Large intestine (tissue), 3 donors: ENCODE data around the gene ITPK1. TPM values are rescaled to one million over a fixed set of nuclear protein-coding genes. Genes with fewer than 3 reads are reported as not detected.

ENCODE experiments used
- DNase-seq, 2 donors: peaks; one replicate each; pipeline versions ENCODE4 v3.0.0 to v3.0.0-alpha.2; 2013
- H3K27ac ChIP-seq: one replicate; pipeline ENCODE4 v1.5.1; 2013; ENCODE audit warnings: low read length
- H3K27me3 ChIP-seq: 2 replicates; pipeline ENCODE4 v1.6.1; 2013; ENCODE audit warnings: low read length; ENCODE audit not compliant: control insufficient read depth, insufficient read depth
- H3K36me3 ChIP-seq: 2 replicates; pipeline ENCODE4 v1.6.1; 2013; ENCODE audit warnings: low read length; ENCODE audit not compliant: control insufficient read depth, insufficient read depth
- H3K4me1 ChIP-seq: one replicate; pipeline ENCODE4 v1.6.1; 2013; ENCODE audit warnings: low read length; ENCODE audit not compliant: control insufficient read depth, insufficient read depth
- H3K4me3 ChIP-seq: one replicate; pipeline ENCODE4 v1.5.1; 2013; ENCODE audit warnings: low read length
- H3K9me3 ChIP-seq: one replicate; pipeline ENCODE4 v1.6.1; 2013; ENCODE audit warnings: mild to moderate bottlenecking, low read depth, low read length, moderate library complexity; ENCODE audit not compliant: control insufficient read depth
- WGBS: methylation state at CpG from one replicate; pipeline ENCODE4 v1.1.5; 2013; ENCODE audit warnings: low lambda C conversion rate; ENCODE audit not compliant: insufficient coverage; 5-methylcytosine and 5-hydroxymethylcytosine counted together
- polyA plus RNA-seq: library from polyadenylated mRNA; unstranded; fragments of 120-200 nt; gene quantifications from one replicate; pipeline ENCODE4 v1.2.1, GENCODE V29; 2013

The ITPK1 gene
- polyA plus RNA-seq, 1 donor: 139 TPM

- peaks cover 4% of the 10 kb centered on the region for H3K9me3 ChIP-seq
- no peaks in the 10 kb centered on the region for H3K36me3 ChIP-seq
- no peak for DNase-seq
- H3K27ac ChIP-seq: no peak overlapping the region
- WGBS: no CpG with 5 or more reads among the region's 4 CpGs
- H3K4me3 ChIP-seq: no peak overlapping the region
- no peaks in the 10 kb centered on the region for H3K27me3 ChIP-seq
- H3K4me1 ChIP-seq: no peaks in the 10 kb centered on the region
These were observed 220.3 kb downstream of the ITPK1 start for GRCh38 chr14:92895352-92895878.

- H3K4me3 ChIP-seq: no peak overlapping the region
- peaks cover 4% of the 10 kb centered on the region for H3K9me3 ChIP-seq
- H3K27me3 ChIP-seq: peaks cover 3% of the 10 kb centered on the region
- no peak for DNase-seq
- H3K27ac ChIP-seq: no peak overlapping the region
- no peaks in the 10 kb centered on the region for H3K36me3 ChIP-seq
- H3K4me1 ChIP-seq: no peaks in the 10 kb centered on the region
These were observed 223.1 kb downstream of the ITPK1 start for GRCh38 chr14:92892589-92892988.

GRCh38 chr14:92890830-92891588, 224.7 kb downstream of the ITPK1 start:
- Histone ChIP-seq H3K4me1 (no peaks in the 10 kb centered on the region), H3K27me3 (peaks cover 14% of the 10 kb centered on the region), H3K27ac (no peak overlapping the region), H3K9me3 (peaks cover 4% of the 10 kb centered on the region), H3K36me3 (no peaks in the 10 kb centered on the region), H3K4me3 (no peak overlapping the region)
- 30% methylated on average over 3 of the region's 7 CpGs for WGBS
- peak in 1 of 2 donors; percentile 30 for DNase-seq

- Histone ChIP-seq H3K4me1 (no peaks in the 10 kb centered on the region), H3K27me3 (peaks cover 23% of the 10 kb centered on the region), H3K4me3 (no peak overlapping the region), H3K9me3 (peaks cover 4% of the 10 kb centered on the region), H3K27ac (no peak overlapping the region), H3K36me3 (no peaks in the 10 kb centered on the region)
- DNase-seq: no peak
These were observed 226.8 kb downstream of the ITPK1 start for GRCh38 chr14:92888896-92889295.

- H3K27me3 ChIP-seq: peaks cover 23% of the 10 kb centered on the region
These were observed 228.6 kb downstream of the ITPK1 start for GRCh38 chr14:92887157-92887556.

More at GRCh38 chr14:92887157-92887556, 228.6 kb downstream of the ITPK1 start:
- Histone ChIP-seq H3K4me3 (no peak overlapping the region), H3K27ac (no peak overlapping the region), H3K9me3 (no peaks in the 10 kb centered on the region), H3K4me1 (no peaks in the 10 kb centered on the region), H3K36me3 (no peaks in the 10 kb centered on the region)
- no peak for DNase-seq
- no CpG with 5 or more reads among the region's 1 CpG for WGBS

Other genes starting within 250 kb of the ITPK1 start
- gene CHGA, start 192.8 kb downstream of the ITPK1 start, polyA plus RNA-seq: 708 TPM
- gene MOAP1, start 69.0 kb upstream of the ITPK1 start, polyA plus RNA-seq: 34.3 TPM
- gene LYSET, start 69.4 kb upstream of the ITPK1 start, polyA plus RNA-seq: 43.5 TPM
- gene GON7, start 91.1 kb upstream of the ITPK1 start, polyA plus RNA-seq: 14.9 TPM
- gene UBR7, start 91.3 kb upstream of the ITPK1 start, polyA plus RNA-seq: 19.8 TPM
- 36.2 TPM for gene BTBD7, start 217.1 kb upstream of the ITPK1 start, polyA plus RNA-seq
- gene COX8C, start 231.3 kb upstream of the ITPK1 start, polyA plus RNA-seq: 0.27 TPM